ENCODE data around the gene DIPK1B.

Gene DIPK1B

GRCh38 chr9:136686794-136687711 is 25.3 kb upstream of the DIPK1B start, which contains the start of gene AGPAT2:
Gene AGPAT2 (minus strand): TSS chr9:136687457. CDS start chr9:136687357, 100 bp downstream.
- peak; percentile 87 for DNase-seq (ENCODE audit: low spot score)

- no peak for DNase-seq (ENCODE audit: low spot score)
Measured at GRCh38 chr9:136687721-136688223, 24.6 kb upstream of the DIPK1B start.

GRCh38 chr9:136688274-136689107 is 23.9 kb upstream of the DIPK1B start:
- DNase-seq (ENCODE audit: low spot score), result no peak

- no peak for DNase-seq (ENCODE audit: low spot score)
Measured at GRCh38 chr9:136689108-136689460, 23.3 kb upstream of the DIPK1B start.

GRCh38 chr9:136690104-136690805 is 22.1 kb upstream of the DIPK1B start:
- DNase-seq (ENCODE audit: low spot score), result no peak

- DNase-seq (ENCODE audit: low spot score), result no peak
Measured at GRCh38 chr9:136690806-136691261, 21.5 kb upstream of the DIPK1B start.

- no peak for DNase-seq (ENCODE audit: low spot score)
Measured at GRCh38 chr9:136691316-136692184, 20.8 kb upstream of the DIPK1B start.

- no peak for DNase-seq (ENCODE audit: low spot score)
Measured at GRCh38 chr9:136692185-136693134, 19.9 kb upstream of the DIPK1B start.

GRCh38 chr9:136693135-136693489 is 19.3 kb upstream of the DIPK1B start:
- no peak for DNase-seq (ENCODE audit: low spot score)

- peak; percentile 56 for DNase-seq (ENCODE audit: low spot score)
Measured at GRCh38 chr9:136693490-136694162, 18.7 kb upstream of the DIPK1B start.

GRCh38 chr9:136694163-136694871 is 18.1 kb upstream of the DIPK1B start:
- DNase-seq (ENCODE audit: low spot score), result peak; percentile 91

- no peak for DNase-seq (ENCODE audit: low spot score)
Measured at GRCh38 chr9:136694872-136695247, 17.5 kb upstream of the DIPK1B start.

- DNase-seq (ENCODE audit: low spot score), result no peak
Measured at GRCh38 chr9:136695435-136695895, 16.9 kb upstream of the DIPK1B start.

GRCh38 chr9:136695955-136696354 is 16.4 kb upstream of the DIPK1B start:
- no peak for DNase-seq (ENCODE audit: low spot score)

- no peak for DNase-seq (ENCODE audit: low spot score)
Measured at GRCh38 chr9:136696502-136696901, 15.9 kb upstream of the DIPK1B start.

GRCh38 chr9:136697146-136697820 is 15.1 kb upstream of the DIPK1B start:
- DNase-seq (ENCODE audit: low spot score), result no peak

- DNase-seq (ENCODE audit: low spot score), result no peak
Measured at GRCh38 chr9:136697821-136698526, 14.4 kb upstream of the DIPK1B start.
